Right renal pelvis (tissue), 4 donors: ENCODE results near the gene PRKN. TPM values are rescaled to one million over a fixed set of nuclear protein-coding genes. Genes with fewer than 3 reads are reported as not detected.
A peak's percentile ranks its signal among the peaks of the same experiment; 100 is the strongest.

Experiments
- DNase-seq, 4 donors: peaks; one replicate each; pipeline ENCODE4 v3.0.0-alpha.2; 2013; ENCODE audit warnings: low read depth in 4 of 4, low spot score in 3 of 4, missing footprints in 1 of 4
- polyA plus RNA-seq, 4 donors: library from polyadenylated mRNA; unstranded; fragments of 120-200 nt; gene quantifications; one replicate each; pipeline ENCODE4 v1.2.1, GENCODE V29; 2013; ENCODE audit not compliant: insufficient read length in 4 of 4

Gene PRKN
- polyA plus RNA-seq, 4 donors = 8.7 to 12.4 (median 10.8) TPM

DNA sequence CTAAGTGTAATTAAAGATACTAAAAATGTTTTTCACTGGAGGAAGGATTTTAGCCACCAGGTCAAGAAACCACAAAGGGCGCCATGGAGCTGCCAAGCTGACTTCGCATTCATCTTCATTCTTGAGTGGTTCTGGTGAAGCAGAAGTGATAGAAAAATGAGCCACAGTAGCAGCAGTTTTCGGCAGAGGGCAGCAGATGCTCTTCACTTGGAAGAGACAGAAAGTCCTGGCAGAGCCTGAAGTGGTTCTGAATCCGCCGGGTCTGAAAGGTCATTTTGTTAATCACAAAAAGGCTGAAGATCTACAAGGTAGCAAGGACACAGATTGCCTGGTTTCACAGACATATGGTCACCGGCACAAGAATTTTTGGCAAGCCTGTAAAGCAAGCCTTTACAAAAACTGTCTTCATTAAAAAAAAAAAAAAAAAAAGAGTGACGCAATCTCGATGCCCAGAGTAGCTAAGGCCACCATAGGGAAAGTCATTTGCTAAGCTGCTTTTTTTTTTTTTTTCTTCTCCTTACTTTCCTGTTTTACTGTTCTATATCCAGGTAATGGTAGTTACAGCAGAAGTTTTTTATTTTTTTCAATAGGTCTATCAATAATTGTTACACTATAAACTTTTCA lies 1108.6 kb downstream of the PRKN start:
- DNase-seq = no peak

DNA sequence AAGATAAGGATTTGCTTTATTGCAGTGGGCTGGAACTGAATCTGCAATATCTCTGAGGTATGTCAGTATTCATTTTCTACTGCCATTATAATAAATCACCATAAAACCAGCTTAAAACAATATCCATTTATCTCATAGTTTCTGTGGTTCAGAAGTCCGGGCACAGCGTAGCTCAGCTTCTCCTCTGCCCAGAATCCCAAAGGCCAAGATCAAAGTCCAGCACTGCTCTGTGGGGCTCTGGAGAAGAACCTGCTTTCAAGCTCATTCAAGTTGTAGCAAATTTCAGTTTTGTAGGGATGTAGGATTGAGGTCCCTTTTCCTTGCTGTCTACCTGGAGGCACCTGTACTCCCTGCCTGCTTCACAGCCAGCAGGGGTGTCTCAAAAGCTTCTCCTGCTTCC lies 1113.9 kb downstream of the PRKN start:
- DNase-seq = no peak

DNA sequence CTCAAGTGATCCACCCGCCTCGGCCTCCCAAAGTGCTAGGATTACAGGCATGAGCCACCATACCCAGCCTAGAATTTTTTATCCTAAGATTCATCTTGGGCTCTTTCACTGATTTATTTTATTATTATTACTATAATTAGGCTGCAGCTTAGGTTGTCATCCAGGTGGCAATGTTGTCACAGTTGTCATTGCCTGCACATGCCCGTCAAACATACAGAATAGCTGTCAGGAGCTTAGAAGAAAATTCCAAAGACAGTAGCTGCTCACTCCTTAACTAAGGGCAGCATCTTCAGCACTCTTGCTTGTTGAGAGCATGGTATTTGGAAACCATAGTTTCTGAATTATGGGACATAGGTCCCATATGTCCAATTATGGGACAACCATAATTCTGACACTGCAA lies 1118.8 kb downstream of the PRKN start:
- DNase-seq = no peak

DNA sequence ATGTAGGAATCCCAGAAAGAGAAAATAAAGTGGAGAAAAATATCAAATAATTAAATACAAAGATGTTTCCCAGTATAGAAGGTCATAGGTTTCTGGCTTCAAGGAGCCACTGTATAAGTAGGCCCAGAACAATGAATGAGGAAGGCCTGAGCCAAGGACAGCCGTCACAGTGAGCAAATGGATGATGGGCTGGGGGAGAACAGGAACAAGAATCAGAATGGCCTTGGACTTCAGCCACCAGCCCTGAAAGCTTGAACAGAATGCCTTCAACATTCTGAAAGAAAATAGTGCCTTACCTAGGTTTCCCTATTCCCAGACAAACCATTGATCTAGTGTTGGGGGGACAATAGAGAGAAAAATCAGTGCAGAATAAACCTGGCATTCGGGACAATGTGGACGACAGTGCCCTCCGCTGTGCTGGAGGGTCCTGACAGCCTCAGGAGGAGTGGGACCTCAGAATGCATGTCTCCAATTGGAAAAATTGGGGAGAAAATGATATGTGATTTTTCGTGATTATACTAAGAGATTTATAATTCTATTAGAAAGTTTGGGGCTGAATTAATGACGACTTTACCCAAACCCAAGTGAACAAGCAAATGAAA lies 1119.8 kb downstream of the PRKN start:
- no peak for DNase-seq

DNA sequence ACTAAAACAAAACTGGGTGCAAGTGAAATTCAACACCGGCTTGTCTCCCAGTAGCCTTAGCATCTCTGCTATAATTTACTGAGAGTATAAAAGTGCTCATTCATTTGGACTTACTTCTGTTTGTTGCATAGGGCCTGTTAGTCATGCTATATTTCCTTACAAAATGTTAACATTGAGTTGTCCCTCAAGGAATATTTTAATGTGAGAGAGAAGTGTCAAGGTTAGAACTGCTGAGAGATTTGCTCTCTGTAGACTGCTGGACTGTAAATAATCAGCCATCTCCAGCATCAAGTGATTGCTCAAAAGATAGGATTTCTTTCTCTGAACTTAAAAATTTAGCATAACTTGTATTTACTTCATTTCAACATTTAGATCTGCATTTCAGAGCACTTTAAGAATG lies 1125.2 kb downstream of the PRKN start:
- no peak for DNase-seq

DNA sequence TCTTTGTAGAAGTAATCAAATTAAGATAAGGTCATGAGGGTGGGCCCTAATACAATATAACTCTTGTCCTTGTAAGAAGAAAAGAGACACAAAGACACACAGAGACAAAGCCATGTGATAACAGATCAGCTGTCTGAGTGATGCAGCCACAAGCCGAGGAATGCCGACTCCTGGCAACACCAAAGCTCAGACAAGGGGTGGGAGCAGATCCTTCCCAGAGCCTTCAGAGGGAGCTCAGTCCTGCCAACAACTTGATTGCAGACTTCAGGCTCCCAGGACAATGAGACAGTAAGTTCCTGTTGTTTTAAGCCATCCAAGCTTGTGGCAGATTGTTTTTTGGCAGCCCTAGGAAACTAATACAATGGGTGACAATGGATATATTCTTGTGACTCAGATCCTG lies 1128.7 kb downstream of the PRKN start:
- no peak for DNase-seq

DNA sequence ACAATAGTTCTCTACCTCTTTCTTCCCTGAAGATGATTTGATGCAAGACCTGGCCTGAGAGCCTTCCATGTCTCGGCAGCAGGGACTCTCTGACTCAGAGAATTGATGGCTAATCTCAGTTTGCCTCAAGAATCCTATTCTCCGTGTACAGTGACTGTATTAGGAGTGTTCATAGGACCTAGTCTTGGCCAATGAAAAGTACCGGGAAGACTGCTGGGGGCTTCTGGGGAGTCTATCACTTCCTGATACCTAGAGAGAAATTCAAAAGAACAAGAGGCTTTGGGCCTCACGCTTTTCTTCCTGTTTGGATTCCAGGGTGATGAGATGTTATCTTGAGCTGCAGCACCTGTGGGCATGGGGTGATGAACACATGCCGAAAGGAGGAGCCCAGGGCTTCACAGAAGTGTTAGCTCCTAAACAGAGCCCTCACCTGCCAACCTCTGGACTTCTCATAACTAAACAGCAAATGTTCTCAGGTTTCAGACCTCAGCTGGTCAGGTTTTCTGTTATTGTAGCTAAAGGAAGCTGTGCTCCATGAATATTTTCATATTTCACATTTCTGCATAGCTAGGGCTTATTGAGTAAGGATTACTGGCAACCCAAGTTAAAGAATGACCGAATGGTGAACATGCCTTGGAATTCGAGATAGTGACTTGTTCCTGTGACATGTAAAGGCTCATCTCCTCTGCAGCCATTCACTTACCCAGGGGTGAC lies 1130.6 kb downstream of the PRKN start:
- no peak for DNase-seq

DNA sequence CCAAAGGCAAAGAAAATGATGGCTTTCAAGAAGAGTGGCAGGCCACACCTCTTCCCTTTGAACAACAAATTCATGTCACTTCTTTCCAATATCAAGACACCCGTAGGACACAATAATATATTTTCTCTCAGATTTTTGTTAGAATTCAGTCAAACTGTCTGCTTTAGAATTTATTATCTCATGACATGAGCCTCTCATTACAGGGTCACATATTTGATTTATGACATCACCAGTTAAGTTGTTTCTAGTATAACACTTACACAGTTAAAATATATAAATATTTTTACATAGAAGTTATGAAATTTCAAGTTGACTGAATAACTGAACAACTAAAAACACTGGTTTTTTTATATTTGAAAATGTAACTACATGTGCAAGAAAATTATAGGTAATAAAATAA lies 1133.2 kb downstream of the PRKN start:
- no peak for DNase-seq

DNA sequence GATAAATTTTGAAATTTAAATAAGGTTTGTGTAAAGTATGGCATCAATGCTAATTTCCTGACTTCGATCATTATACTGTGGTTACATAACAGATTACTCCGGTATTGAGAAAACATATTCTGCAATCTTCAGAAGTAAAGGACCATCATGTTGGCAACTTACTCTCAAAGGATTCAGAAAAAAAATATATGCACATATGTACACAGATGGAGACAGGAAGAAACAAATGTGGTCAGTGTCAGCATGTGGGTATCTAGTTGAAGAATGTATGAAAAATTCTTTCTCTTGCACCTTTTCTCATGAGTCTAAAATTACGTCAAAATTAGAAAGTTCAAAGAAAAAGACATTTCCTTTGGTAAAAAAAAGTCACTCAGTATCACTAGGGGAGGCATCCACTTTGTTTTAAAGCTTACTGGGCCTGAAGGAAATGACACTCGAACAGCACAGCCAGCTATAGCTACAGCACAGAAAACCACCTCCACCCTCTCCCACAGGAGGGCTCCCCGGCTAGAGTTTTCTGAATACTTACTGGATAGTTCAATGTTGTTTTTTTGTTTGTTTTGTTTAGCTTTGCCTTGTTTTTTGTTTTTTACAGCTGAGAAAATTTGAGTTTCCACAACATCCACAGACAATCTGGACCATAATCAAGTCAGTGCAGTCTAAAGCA lies 1136.5 kb downstream of the PRKN start:
- DNase-seq = no peak

DNA sequence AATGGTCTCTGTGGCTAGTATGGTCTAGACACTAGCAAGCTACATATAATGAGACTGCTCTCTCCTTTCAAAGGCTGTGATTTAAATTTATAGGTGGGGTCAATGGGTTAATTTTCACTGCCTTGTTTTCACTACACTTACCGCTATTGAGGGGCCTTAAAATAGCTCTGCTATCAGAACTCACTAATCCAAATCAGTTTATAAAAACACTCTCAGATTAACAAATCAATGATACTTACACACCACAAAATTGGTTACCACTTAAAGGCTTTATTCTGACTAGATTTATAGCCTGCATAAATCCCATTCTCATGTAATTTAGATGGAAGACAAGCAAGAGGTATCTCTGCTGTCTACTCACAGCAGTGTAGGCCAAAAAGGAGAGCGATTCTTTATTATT lies 1140.7 kb downstream of the PRKN start:
- peak in 1 of 4 donors; percentile 19 for DNase-seq

DNA sequence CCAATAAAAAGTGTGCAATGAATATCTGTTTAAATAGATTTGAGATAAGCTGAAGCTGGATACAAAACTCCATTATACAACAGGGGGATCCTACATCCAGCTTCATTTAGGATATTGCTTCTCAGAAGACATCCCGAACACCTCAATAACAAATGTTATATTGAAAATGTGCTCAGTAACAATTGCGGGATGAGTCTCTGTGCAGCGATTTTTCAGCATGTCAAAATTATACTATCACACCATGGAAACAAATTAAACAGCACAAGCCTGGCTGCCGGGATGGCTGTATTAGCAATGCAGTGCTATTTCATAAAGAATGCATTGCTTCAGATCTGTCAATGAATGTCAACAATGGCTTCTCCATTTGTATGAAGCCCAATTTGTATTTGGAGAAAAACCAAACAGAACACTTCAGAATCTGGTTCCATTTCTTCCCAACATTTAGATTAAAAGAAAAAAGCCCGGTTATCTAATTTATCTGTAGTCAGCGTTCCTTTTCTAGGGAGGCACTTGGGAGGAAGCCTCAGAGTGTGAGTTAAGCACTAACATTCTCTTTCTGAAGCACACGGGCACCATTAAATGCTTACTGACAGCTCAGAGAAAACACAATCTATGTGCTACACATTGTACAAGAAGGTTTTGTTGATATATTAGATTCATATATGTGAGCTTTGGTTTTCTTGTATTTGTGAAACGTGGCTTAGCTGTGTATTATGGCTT lies 1142.8 kb downstream of the PRKN start:
- DNase-seq = no peak

DNA sequence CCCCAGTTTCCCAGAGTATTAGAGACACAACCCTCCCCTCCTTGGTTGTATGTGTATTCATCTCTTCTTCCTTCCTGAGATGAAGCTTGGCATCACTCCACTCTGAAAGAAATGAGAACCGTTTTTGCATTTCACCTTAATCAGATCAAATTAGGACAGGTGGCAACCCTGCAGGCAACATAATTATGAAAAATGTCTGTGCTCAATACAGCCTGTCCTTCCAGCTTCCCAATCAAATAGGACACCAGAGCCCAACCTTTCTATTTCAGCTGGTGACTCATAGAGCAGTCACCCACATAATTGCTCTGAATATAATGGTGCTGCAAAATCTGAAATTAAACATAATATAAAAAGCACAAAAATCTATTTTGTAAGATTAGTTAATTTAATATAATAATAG lies 1143.5 kb downstream of the PRKN start:
- DNase-seq = no peak

DNA sequence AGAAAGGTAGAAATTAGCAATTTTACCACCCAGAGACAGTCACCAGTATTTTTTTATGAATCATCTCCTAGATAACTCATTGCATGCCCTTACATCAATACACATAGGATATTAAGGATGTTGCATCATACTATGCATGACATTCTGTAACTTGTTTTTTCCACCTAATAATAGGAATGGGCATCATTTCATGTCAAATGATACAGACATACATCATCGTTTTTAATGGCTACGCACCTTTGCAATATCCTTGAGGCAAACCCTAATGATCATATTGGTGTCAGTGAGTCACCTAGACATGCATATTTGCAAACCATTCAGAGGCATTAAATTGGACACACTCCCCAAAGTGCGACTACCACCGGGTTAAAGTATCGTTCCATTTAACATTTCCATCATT lies 1144.0 kb downstream of the PRKN start:
- DNase-seq = no peak

DNA sequence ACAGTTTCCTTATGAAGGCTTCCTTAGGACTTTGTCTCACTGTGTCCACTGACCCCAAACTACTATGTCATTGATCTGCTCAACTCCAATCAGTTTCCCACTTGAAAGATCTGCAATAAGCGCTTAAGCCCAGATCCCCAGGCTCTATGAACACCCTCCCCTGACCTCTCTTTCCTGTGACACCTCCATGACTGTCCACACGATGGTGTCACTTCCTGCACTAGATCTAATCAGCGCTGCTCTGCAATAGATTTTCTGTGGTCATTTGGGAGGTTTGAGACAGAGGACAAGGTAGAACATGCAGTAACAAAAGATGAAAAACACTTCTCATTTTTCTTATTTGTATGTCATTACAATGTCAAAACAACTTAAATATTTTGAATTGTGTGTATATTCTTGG lies 1149.1 kb downstream of the PRKN start:
- no peak for DNase-seq

DNA sequence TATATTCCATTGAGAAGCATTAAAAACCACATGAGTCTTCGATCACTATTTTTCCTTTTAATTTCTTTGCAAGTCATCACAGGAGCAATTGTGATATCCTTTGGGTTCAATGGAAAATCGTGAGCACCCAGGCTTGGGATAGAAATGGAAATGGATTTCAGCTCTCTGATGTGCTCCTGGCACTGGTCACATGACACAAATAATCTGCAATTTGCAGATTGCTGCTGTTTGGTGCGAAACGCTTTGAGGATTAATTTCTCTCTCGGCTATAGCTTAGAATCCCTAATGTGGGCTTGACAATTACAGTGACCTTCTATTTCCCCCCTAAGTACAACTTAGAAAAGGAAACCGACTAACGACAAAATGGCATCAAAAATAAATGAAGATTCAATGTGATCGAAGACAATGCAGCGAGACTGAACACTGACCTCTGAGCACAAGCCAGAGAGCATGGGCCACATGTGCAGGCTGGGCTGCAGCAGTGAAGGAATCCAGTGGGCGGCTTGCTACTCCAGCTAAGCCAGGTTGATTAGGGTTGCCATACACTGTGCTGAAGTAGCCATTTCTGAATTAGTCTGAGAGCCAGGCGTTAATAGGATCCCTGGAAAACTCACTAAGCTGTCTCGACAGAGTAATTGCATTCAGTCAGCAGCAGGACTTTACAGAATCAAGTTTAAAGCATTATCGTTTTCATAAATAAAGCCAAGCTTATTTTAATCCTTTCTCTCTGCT lies 1151.9 kb downstream of the PRKN start:
- DNase-seq = no peak

DNA sequence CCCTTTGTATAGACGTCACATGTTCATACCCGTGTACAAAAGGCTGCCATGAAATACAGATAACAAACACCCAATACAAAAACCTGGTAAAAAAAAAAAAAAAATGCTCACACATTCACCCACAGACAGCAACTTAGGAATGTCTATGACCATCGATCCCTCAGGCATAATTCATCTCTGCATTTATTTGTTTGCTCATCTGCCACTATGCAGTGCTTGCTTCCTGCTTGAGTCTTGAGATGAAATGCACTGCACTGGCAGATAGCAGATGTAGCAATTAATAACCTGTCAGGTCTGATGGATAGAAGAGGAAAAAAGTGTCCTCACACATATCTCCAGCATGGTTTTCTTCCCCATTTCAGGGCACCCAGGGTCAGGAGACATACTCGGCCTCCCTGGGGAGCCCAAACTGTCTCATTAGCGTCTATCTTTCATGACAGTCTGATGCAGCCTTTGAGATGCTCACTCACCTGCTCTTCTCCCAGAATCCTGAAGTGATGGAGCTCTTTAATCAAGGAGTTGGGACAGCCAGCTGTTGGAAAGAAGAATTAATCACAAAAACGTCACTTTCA lies 1158.6 kb downstream of the PRKN start:
- no peak for DNase-seq

DNA sequence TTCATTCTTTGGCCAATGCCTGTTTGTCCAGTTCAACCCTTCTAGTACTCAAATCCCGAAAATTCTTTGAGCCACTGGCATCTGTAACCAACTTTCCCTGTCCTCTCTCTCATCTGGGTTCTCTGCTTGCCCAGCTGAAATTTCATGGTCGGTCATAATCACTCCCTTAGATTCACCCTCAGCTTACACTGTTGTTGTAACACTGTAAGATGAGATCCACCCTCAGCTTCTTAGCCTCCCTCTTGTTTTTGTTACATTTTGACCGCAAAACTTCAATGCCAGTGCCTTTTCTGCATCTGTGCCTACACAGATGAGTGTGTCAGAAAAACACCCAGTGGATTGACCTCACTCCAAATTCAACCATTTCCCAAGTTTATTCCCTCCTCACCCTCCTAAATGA lies 1162.6 kb downstream of the PRKN start:
- no peak for DNase-seq

DNA sequence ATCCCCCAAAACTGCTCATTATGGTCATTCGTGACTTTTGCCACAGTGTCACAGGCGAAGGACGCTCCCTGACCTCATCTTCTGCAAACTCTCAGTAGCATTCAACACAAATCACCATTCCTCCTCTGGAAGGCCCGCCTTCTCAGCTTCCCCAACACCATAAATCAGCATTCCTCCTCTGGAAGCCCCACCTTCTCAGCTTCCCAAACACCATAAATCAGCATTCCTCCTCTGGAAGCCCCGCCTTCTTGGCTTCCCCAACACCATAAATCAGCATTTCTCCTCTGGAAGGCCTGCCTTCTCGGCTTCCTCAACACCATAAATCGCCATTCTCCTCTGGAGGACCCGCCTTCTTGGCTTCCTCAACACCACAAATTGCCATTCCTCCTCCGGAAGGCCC lies 1165.7 kb downstream of the PRKN start:
- DNase-seq = peak in 3 of 4 donors; percentile 30 to 70 (median 56)

DNA sequence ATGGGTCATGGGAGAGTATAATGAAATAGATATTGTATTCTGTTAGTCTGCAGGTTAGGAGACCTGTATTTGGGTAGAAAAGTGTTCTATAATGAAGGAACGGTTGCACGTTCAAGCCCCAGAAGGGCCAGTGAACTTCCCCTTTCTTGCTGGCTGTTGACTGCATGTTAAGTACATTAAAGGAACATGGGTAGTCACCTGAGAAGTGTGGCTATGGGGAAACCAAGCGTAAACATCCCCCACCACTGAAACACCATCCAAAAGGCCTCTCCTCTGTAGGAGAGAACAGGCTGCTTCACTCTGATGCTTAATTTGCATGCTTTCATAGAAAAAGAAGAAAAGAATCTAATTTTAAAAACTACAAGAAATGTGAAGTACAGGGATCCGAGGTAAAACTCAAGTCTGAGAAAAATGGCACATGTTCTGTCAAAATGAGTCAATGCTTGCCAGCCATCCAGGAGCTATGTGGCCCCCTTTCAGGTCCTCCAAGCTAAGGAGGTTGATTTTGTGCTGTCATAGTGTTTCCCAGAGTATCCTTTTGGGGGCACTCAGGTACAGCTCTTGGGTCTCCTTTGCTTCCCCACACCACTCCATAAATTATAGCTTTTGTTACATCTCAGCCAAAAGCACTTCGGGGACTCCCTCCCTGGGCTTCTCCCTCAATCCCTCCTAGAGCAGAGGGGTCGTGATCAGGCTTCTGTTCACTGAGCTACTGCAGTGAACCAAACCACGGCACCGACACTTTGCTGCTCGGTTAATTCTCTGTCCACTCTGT lies 1170.0 kb downstream of the PRKN start:
- no peak for DNase-seq
